Spleen (tissue), 11 donors: Measurements from ENCODE around the gene CACNA1C. TPM values are rescaled to one million over a fixed set of nuclear protein-coding genes. Genes with fewer than 3 reads are reported as not detected.

Source experiments
- DNase-seq: peaks from one replicate; pipeline ENCODE4 v3.0.0-alpha.2; 2020
- H3K27ac ChIP-seq, 8 donors: fragments of 200-600 bp; sonication (generic) in 7 of 8; 1 replicate in 4 of 8; 2 replicates in 4 of 8; pipeline versions ENCODE4 v1.5.0 to v1.8.0; 2016 to 2021; ENCODE audit warnings: inconsistent platforms in 4 of 8, mild to moderate bottlenecking in 4 of 8, moderate library complexity in 1 of 8
- H3K27me3 ChIP-seq, 7 donors: fragments of 200-600 bp; sonication (generic) in 6 of 7; replicated peaks in 1 of 7; 1 replicate in 4 of 7; 2 replicates in 3 of 7; pipeline versions ENCODE4 v1.5.0 to v1.8.0; 2016 to 2021; ENCODE audit warnings: inconsistent platforms in 3 of 7, mild to moderate bottlenecking in 1 of 7
- H3K36me3 ChIP-seq, 6 donors: fragments of 200-600 bp; sonication (generic) in 5 of 6; 1 replicate in 4 of 6; 2 replicates in 2 of 6; pipeline versions ENCODE4 v1.5.0 to v1.8.0; 2016 to 2021; ENCODE audit warnings: inconsistent platforms in 2 of 6
- H3K4me1 ChIP-seq, 6 donors: fragments of 200-600 bp; sonication (generic) in 5 of 6; 1 replicate in 3 of 6; 2 replicates in 3 of 6; pipeline versions ENCODE4 v1.5.0 to v1.8.0; 2016 to 2021; ENCODE audit warnings: inconsistent platforms in 3 of 6
- H3K4me3 ChIP-seq, 8 donors: fragments of 200-600 bp; sonication (generic) in 7 of 8; 1 replicate in 4 of 8; 2 replicates in 4 of 8; pipeline versions ENCODE4 v1.5.0 to v1.8.0; 2016 to 2021; ENCODE audit warnings: inconsistent platforms in 4 of 8, mild to moderate bottlenecking in 4 of 8, moderate library complexity in 2 of 8
- H3K9me3 ChIP-seq, 8 donors: fragments of 200-600 bp; sonication (generic) in 7 of 8; 1 replicate in 4 of 8; 2 replicates in 4 of 8; pipeline versions ENCODE4 v1.5.0 to v1.8.0; 2016 to 2021; ENCODE audit warnings: inconsistent platforms in 4 of 8
- CTCF ChIP-seq, 11 experiments: fragments of 200-600 bp in 7 of 11; fragments of 450-650 bp in 4 of 11; sonication (generic) in 4 of 11; IDR thresholded peaks in 8 of 11; conservative IDR thresholded peaks in 3 of 11; 1 replicate in 7 of 11; 2 replicates in 4 of 11; pipeline versions ENCODE4 v1.4.0 to v1.8.0; 2016 to 2021; ENCODE audit warnings: antibody characterized with exemption in 11 of 11, inconsistent platforms in 4 of 11, mild to moderate bottlenecking in 1 of 11
- POLR2A ChIP-seq, 3 donors: fragments of 450-650 bp; IDR thresholded peaks; one replicate each; pipeline ENCODE4 v1.5.1; 2017; ENCODE audit warnings: antibody characterized with exemption in 3 of 3, mild to moderate bottlenecking in 1 of 3
- POLR2AphosphoS5 ChIP-seq, 3 donors: sonication (generic); formaldehyde crosslinking; IDR thresholded peaks; one replicate each; pipeline ENCODE4 v1.5.1; 2017; ENCODE audit warnings: antibody characterized with exemption in 3 of 3
- WGBS, 5 donors: extraction: QIAGEN DNeasy Blood & Tissue Kit in 3 of 5; methylation state at CpG; one replicate each; pipeline versions ENCODE4 v1.1.5 to v1.1.7; 2013 to 2018; 5-methylcytosine and 5-hydroxymethylcytosine counted together
- intact Hi-C: fragments of 100-400 bp; cut with DNase I; formaldehyde crosslinking; loops from one replicate; pipeline ENCODE4 v1.15.0; 2023; ENCODE audit warnings: low total_unique reads
- polyA plus RNA-seq, 3 donors: library from polyadenylated mRNA; stranded (reverse); fragments of 200-250 nt; gene quantifications; one replicate each; pipeline ENCODE4 v1.2.1, GENCODE V29; 2013
- total RNA-seq, 7 donors: library from RNA; depleted of rRNA in 3 of 7; stranded (reverse); fragments of >200 nt in 3 of 7; fragmentation: NEBNext Ultra II Directional in 4 of 7; extraction: Animal tissue kit (Norgen Biotek cat#: 25700) in 4 of 7; gene quantifications; one replicate each; pipeline versions ENCODE4 v1.1.0 to v1.2.1, GENCODE V29; 2016 to 2021
- donor health status: healthy with polysubstance abuse.
- donor health status: DM: no; HTN: no; CAD: no; lungs with moderate emphysema.
- donor health status: DM: no; HTN: no; CAD: no.
- donor health status: Bipolar disorder and iron deficiency.
- donor health status: healthy.
- donor health status: DM: no; HTN: no; CAD: no.
- donor health status: DM: yes; HTN: yes; CAD: no.

The CACNA1C gene
- total and polyA plus RNA-seq, 10 donors, result 0.67 to 27.6 (median 18.4) TPM

- Histone ChIP-seq H3K27me3 (peaks cover 0 to 11% (median 0%) of the 10 kb centered on the region in 7 donors), H3K4me1 (no peaks in the 10 kb centered on the region), H3K9me3 (no peaks in the 10 kb centered on the region), H3K4me3 (no peak overlapping the region), H3K36me3 (peaks cover 0 to 18% (median 0%) of the 10 kb centered on the region in 6 donors), H3K27ac (no peak overlapping the region)
- intact Hi-C loops, result no loop called here
- TF ChIP-seq POLR2AphosphoS5 (IDR thresholded peaks at IDR 0.05) (no peak), CTCF (IDR thresholded peaks at IDR 0.05 in 8 of 11, conservative IDR thresholded peaks at IDR 0.05 in 3 of 11) (no peak), POLR2A (IDR thresholded peaks at IDR 0.05) (no peak)
- 85 to 90% (median 88%) methylated on average over 17 of the region's 17 CpGs for WGBS, 5 donors
- no peak for DNase-seq
These were observed 553.6 kb downstream of the CACNA1C start for GRCh38 chr12:2606186-2606910.

- DNase-seq, result no peak
- intact Hi-C loops, result no loop called here
These were observed 555.3 kb downstream of the CACNA1C start for GRCh38 chr12:2607881-2608607.

GRCh38 chr12:2608608-2608945 lies 555.8 kb downstream of the CACNA1C start:
- WGBS, 5 donors, result 91 to 97% (median 93%) methylated on average over 12 of the region's 12 CpGs
- Histone ChIP-seq H3K9me3 (no peaks in the 10 kb centered on the region), H3K4me3 (no peak overlapping the region), H3K27me3 (peaks cover 0 to 11% (median 0%) of the 10 kb centered on the region in 7 donors), H3K4me1 (no peaks in the 10 kb centered on the region), H3K27ac (no peak overlapping the region), H3K36me3 (peaks cover 0 to 18% (median 0%) of the 10 kb centered on the region in 6 donors)
- intact Hi-C loops, result no loop called here
- DNase-seq, result no peak
- no peak for TF ChIP-seq POLR2A (IDR thresholded peaks at IDR 0.05)
- no peak for TF ChIP-seq POLR2AphosphoS5 (IDR thresholded peaks at IDR 0.05)
- TF ChIP-seq CTCF (IDR thresholded peaks at IDR 0.05 in 8 of 11, conservative IDR thresholded peaks at IDR 0.05 in 3 of 11), result no peak

More at GRCh38 chr12:2607881-2608607, 555.3 kb downstream of the CACNA1C start:
- TF ChIP-seq POLR2A (IDR thresholded peaks at IDR 0.05), result no peak
- no peak for TF ChIP-seq CTCF (IDR thresholded peaks at IDR 0.05 in 8 of 11, conservative IDR thresholded peaks at IDR 0.05 in 3 of 11)
- TF ChIP-seq POLR2AphosphoS5 (IDR thresholded peaks at IDR 0.05), result no peak
- H3K27ac ChIP-seq, result no peak overlapping the region
- H3K4me1 ChIP-seq, result no peaks in the 10 kb centered on the region
- no peaks in the 10 kb centered on the region for H3K9me3 ChIP-seq
- WGBS, 5 donors, result 86 to 94% (median 90%) methylated on average over 10 of the region's 10 CpGs
- H3K4me3 ChIP-seq, result no peak overlapping the region
- H3K36me3 ChIP-seq, result peaks cover 0 to 18% (median 0%) of the 10 kb centered on the region in 6 donors
- peaks cover 0 to 11% (median 0%) of the 10 kb centered on the region in 7 donors for H3K27me3 ChIP-seq

GRCh38 chr12:2609020-2609419 lies 556.2 kb downstream of the CACNA1C start:
- no peak for DNase-seq
- no peak overlapping the region for H3K27ac ChIP-seq
- H3K27me3 ChIP-seq, result peaks cover 0 to 11% (median 0%) of the 10 kb centered on the region in 7 donors
- H3K36me3 ChIP-seq, result peaks cover 0 to 18% (median 0%) of the 10 kb centered on the region in 6 donors
- intact Hi-C loops, result no loop called here
- H3K4me1 ChIP-seq, result no peaks in the 10 kb centered on the region
- WGBS, 5 donors, result 23 to 38% (median 31%) methylated on average over 12 of the region's 12 CpGs
- H3K4me3 ChIP-seq, result no peak overlapping the region
- TF ChIP-seq POLR2AphosphoS5 (IDR thresholded peaks at IDR 0.05) (no peak), POLR2A (IDR thresholded peaks at IDR 0.05) (no peak), CTCF (IDR thresholded peaks at IDR 0.05 in 8 of 11, conservative IDR thresholded peaks at IDR 0.05 in 3 of 11) (no peak)
- no peaks in the 10 kb centered on the region for H3K9me3 ChIP-seq
